D721Med (cell line): ENCODE results near the gene CCR9.

Source experiments
- DNase-seq: peaks from one replicate; pipeline ENCODE4 v3.0.0; 2011; ENCODE audit warnings: low spot score; ENCODE audit not compliant: insufficient read length
- FAIRE-seq: peaks from 2 replicates; lab custom pipeline; 2011; peaks lifted over from hg19 to GRCh38; lab: Jason Lieb, UNC
- TF ChIP-seq, protein P1 (sequence below): IDR thresholded peaks from 2 replicates; pipeline ENCODE4 v1.5.1; 2012; ENCODE audit warnings: mild to moderate bottlenecking, control low read depth; ENCODE audit not compliant: insufficient read depth; ENCODE audit errors: missing control alignments

CCR9 gene

DNA sequence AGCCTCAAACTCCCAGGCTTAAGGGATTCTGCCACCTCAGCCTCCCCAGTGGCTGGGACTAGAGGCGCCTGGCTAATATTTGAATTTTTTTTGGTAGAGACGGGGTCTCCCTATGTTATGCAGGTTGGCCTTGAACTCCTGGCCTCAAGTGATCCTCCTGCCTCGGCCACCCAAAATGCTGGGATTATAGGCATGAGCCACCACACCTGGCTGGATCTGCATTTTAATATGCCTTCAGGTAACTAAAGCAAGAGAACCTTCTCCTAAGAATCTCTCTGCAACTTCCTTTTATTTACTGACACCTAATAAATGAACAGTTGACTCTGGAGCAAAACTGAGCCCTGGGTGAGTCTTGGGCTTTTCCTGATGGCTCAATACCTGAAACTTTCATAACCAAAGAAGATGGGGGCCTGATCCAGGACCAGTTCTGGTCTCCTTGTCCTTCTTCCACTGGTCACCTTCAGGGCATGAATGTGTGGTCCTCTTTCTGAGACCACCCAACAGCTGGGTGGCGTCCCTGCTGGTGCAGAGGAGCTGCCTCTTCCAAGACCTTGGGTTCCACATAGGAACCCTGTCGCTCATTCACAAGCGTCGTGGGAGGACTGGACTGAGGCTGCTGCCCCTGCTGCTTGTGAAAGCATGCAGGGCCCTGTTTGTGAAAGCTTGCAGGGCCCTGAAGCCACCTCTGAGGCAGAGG lies 28.2 kb downstream of the CCR9 start:
- FAIRE-seq (no peak), DNase-seq (no peak)
- TF ChIP-seq, protein P1, sequence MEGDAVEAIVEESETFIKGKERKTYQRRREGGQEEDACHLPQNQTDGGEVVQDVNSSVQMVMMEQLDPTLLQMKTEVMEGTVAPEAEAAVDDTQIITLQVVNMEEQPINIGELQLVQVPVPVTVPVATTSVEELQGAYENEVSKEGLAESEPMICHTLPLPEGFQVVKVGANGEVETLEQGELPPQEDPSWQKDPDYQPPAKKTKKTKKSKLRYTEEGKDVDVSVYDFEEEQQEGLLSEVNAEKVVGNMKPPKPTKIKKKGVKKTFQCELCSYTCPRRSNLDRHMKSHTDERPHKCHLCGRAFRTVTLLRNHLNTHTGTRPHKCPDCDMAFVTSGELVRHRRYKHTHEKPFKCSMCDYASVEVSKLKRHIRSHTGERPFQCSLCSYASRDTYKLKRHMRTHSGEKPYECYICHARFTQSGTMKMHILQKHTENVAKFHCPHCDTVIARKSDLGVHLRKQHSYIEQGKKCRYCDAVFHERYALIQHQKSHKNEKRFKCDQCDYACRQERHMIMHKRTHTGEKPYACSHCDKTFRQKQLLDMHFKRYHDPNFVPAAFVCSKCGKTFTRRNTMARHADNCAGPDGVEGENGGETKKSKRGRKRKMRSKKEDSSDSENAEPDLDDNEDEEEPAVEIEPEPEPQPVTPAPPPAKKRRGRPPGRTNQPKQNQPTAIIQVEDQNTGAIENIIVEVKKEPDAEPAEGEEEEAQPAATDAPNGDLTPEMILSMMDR, result no peak

DNA sequence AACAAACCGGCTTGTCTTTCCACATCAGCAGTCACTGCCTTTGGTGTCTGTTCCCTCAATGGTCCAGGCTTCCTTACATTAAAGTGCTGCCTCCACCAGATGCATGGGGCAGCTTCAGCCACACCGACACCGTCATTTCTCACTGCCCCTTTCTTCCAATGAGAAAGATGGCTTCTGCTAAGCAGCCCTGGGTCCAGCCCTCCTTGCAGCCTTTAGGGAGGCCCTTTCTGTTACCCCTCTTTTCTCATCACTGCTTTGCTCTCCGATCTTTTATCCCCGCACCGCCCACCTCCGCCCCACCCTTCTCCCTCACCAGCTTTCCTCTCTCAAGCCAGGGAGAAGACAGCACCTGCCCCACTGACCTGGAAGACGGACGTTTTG lies 28.7 kb downstream of the CCR9 start:
- TF ChIP-seq, protein P1, result no peak
- DNase-seq (no peak), FAIRE-seq (no peak)

DNA sequence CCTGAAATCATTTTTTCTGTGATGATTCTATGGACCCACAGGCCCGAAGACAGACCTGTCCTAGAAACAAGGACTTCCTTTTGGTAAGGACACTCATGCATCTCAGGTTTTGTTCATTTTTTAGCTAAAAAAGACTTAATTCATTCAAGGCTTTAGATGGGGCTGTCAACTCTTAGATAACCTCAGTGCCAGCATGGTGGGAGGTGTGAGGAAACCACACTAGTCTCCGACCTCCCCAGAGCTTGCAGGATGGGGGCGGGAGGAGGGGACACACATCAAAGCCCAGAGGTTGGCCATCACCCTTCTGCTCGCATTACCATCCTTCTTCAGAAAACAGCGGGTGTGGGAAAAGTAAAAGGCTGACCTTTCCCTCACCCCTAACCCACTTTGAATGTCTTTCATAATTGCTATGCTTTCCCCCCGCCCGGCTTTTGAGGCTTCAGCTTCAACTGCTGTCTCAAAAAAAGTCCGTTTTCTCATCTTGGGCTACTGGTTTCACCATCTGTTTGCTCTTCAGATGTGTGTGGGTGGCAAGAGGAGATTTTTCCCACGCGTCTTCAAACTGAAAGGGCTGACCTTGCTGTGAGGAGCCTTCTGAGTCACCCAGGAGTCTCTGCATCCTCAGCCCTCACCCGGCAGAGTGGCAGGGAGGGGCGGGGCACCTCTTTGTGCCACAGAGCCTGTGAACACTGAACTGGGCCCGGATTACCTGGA lies 29.3 kb downstream of the CCR9 start:
- TF ChIP-seq, protein P1, result no peak
- no peak for DNase-seq
- no peak for FAIRE-seq

DNA sequence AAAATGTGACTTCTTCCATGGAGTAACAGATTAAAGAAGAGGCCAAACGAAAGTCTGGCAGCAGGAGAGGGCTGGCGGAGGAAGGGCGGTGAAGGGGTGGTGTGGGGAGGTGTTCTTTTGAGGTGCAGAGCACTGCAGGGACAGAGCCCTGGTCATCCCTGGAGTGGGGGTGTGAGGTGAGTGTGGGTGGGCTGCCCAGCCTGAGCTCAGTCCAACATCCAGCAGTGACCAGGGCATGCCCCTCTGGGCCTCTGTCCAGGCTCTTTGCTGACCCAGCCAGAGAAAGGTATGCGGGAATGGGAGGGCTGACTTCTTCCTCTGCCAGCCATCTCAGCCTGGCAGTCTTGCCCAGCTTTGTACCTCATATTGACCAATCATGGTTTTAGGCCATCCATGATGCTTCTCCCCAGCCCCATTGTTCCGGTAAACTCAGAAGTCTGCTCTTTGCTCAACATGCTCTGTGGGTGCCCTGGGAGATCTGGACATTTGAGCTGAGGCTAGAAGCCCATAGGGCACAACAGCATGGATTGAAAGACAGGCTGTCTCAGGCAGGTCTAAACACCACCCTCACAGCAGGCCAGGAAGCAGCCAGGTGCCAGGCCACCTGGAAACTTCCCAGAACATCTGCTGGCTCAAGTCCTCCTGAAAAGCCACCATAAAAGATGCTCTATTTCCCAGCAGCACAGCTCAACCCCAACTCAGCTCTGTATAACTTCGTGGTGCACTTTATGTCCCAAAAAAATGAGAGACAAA lies 31.0 kb downstream of the CCR9 start:
- no peak for DNase-seq
- TF ChIP-seq, protein P1, result no peak
- FAIRE-seq, result no peak

DNA sequence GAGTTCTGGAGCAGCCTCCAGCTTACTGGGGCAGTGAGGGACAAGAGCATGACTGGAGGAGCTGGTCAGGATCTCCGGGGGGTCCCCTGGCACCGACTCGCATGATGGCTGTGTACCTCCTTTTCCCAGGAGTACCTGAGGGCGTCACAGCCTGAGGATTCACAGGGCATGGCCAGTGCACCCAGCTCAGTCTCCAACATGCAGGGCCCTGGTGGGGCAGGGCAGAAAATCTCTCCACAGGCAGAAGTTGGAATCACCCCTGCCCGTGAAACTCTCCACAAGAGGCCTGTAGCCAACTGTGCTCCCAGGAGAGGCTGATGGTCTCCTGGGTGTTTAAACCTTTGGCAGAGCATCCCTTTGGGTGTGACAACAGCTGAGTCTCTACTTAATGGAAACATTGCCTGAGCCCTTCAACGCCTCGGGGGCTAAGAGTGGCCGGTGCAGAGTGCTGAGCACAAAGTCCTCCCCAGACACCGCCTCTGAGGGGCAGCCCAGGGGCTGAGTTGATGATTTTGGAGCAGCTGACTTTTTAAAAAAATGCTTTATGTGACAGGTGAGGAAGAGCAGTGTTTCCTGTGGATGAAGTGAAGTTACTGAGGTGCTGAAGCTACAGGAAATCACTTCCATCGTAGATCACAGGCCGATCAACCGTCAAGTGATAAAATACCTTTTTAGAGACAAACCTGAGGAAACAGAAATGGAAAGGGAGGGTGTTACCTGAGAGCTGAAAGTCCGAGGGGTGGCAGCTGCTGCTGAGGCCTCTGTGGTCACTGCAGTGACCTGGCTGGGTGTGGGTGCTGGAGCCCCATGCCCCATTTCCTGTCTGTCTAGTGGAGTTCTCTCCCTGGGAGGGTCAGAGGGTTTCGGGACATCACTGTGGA lies 35.1 kb downstream of the CCR9 start:
- TF ChIP-seq, protein P1, result no peak
- DNase-seq, result no peak
- no peak for FAIRE-seq

DNA sequence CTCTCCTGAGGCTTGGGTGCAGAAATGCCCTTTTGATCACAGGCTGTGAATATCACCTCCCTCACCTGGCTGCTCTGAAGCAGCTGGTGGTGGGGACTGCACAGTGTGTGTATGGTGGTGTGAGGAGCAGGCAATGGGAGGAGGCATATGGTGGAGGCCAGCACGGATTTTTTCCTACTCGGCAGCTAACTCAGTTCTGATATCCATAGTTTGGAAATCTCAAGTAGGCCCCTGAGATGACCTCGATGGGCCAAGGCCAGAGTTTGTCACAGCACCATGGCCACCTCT lies 35.6 kb downstream of the CCR9 start:
- DNase-seq (no peak), FAIRE-seq (no peak)
- TF ChIP-seq, protein P1, result no peak
